ENCODE data around the gene HAAO.

The HAAO gene

GRCh38 chr2:42800981-42801380, 8.6 kb upstream of the HAAO start:
- no peak overlapping the region for H3K27ac ChIP-seq (ENCODE audit: low read depth, low read length)
- H3K4me3 ChIP-seq (ENCODE audit: low read depth, low read length): no peak overlapping the region
- no peaks in the 10 kb centered on the region for H3K36me3 ChIP-seq (ENCODE audit: control insufficient read depth, insufficient read depth, low read length)
- H3K27me3 ChIP-seq (ENCODE audit: control insufficient read depth, insufficient read depth, low read length): no peaks in the 10 kb centered on the region
- no peak overlapping the region for H3K9ac ChIP-seq (ENCODE audit: low read depth, low read length)
- no peaks in the 10 kb centered on the region for H3K4me1 ChIP-seq (ENCODE audit: control insufficient read depth, insufficient read depth, low read length)
- H3K9me3 ChIP-seq (ENCODE audit: control insufficient read depth, insufficient read depth, low read length): no peaks in the 10 kb centered on the region

DNA sequence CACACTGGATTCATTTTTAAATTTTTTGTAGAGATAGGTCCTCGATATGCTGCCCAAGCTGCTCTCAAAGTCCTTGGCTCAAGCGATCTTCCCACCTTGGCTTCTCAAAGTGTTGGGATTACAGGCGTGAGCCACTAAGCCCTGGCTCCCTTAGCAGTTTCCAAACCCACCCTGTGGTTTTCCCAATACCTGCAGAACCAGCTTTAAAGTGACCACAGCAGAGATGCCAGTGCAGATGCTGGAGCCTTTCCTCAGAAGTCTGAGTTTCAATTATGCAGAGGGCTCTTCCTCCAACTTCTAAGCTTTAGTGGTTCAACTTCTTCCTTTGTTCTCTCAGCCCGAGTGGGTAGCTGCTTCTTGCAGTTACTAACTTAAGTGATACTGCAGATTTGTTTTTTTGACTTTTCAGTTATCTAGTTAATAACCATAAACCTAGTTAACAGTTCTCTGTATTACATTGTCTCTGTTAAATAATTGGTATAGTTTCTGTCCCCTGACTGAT, 8.1 kb upstream of the HAAO start:
- no peak overlapping the region for H3K27ac ChIP-seq (ENCODE audit: low read depth, low read length)
- no peaks in the 10 kb centered on the region for H3K27me3 ChIP-seq (ENCODE audit: control insufficient read depth, insufficient read depth, low read length)
- no peaks in the 10 kb centered on the region for H3K9me3 ChIP-seq (ENCODE audit: control insufficient read depth, insufficient read depth, low read length)
- H3K4me3 ChIP-seq (ENCODE audit: low read depth, low read length): no peak overlapping the region
- no peaks in the 10 kb centered on the region for H3K36me3 ChIP-seq (ENCODE audit: control insufficient read depth, insufficient read depth, low read length)
- H3K9ac ChIP-seq (ENCODE audit: low read depth, low read length): no peak overlapping the region
- no peaks in the 10 kb centered on the region for H3K4me1 ChIP-seq (ENCODE audit: control insufficient read depth, insufficient read depth, low read length)

DNA sequence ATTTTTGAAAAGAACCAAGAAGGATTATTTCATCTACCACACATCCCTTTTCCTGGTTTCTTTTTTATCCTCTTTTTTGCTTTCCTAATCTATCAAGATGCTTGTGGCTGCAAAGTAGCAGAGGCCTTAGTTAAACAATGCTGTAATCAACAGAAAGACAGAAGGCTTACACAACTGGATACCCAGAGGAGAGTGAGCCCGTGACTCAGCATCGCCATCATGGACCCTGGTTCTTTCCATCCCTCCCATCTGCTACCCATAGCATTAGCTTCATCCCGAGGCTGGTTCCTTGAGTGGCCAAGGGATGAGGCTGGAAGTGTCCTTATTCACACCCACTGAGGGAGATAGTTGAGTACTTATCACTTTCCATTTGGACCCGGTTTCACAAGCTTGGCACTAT, 7.5 kb upstream of the HAAO start:
- H3K4me3 ChIP-seq (ENCODE audit: low read depth, low read length): no peak overlapping the region
- H3K36me3 ChIP-seq (ENCODE audit: control insufficient read depth, insufficient read depth, low read length): no peaks in the 10 kb centered on the region
- H3K4me1 ChIP-seq (ENCODE audit: control insufficient read depth, insufficient read depth, low read length): no peaks in the 10 kb centered on the region
- H3K27ac ChIP-seq (ENCODE audit: low read depth, low read length): no peak overlapping the region
- H3K27me3 ChIP-seq (ENCODE audit: control insufficient read depth, insufficient read depth, low read length): no peaks in the 10 kb centered on the region
- H3K9ac ChIP-seq (ENCODE audit: low read depth, low read length): no peak overlapping the region
- no peaks in the 10 kb centered on the region for H3K9me3 ChIP-seq (ENCODE audit: control insufficient read depth, insufficient read depth, low read length)

GRCh38 chr2:42797281-42797680, 4.9 kb upstream of the HAAO start:
- peaks cover 13% of the 10 kb centered on the region for H3K4me1 ChIP-seq (ENCODE audit: control insufficient read depth, insufficient read depth, low read length)
- H3K36me3 ChIP-seq (ENCODE audit: control insufficient read depth, insufficient read depth, low read length): no peaks in the 10 kb centered on the region
- peaks cover 18% of the 10 kb centered on the region for H3K27me3 ChIP-seq (ENCODE audit: control insufficient read depth, insufficient read depth, low read length)
- no peak overlapping the region for H3K4me3 ChIP-seq (ENCODE audit: low read depth, low read length)
- no peak overlapping the region for H3K27ac ChIP-seq (ENCODE audit: low read depth, low read length)
- H3K9me3 ChIP-seq (ENCODE audit: control insufficient read depth, insufficient read depth, low read length): no peaks in the 10 kb centered on the region
- H3K9ac ChIP-seq (ENCODE audit: low read depth, low read length): no peak overlapping the region

- Histone ChIP-seq H3K27me3 (ENCODE audit: control insufficient read depth, insufficient read depth, low read length) (peaks cover 24% of the 10 kb centered on the region), H3K36me3 (ENCODE audit: control insufficient read depth, insufficient read depth, low read length) (no peaks in the 10 kb centered on the region), H3K27ac (ENCODE audit: low read depth, low read length) (no peak overlapping the region), H3K4me1 (ENCODE audit: control insufficient read depth, insufficient read depth, low read length) (peaks cover 18% of the 10 kb centered on the region), H3K4me3 (ENCODE audit: low read depth, low read length) (no peak overlapping the region), H3K9me3 (ENCODE audit: control insufficient read depth, insufficient read depth, low read length) (no peaks in the 10 kb centered on the region), H3K9ac (ENCODE audit: low read depth, low read length) (no peak overlapping the region)
These were observed 4.3 kb upstream of the HAAO start for GRCh38 chr2:42796427-42797248.

DNA sequence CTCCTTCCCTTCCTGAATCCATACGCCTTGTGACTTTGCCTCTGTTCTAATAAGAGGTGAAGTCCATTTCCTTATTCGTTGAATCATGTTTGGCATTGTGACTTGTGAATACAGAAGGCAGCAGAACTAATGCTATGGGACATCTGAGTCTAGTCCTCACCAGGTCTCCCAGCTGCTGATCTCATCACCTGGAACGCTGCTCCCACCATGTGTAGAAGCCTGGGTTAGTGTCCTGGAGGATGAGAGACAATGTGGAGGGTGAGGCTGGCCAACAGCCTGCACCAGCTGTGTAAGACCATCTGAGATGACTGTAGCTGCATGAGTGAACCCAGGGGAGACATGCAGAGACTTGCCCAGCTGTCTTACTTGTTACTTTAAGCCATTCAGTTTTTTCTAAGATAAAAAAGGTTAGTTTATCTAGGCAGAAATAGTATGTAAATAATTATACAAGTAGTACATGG, 3.5 kb upstream of the HAAO start:
- no peaks in the 10 kb centered on the region for H3K36me3 ChIP-seq (ENCODE audit: control insufficient read depth, insufficient read depth, low read length)
- H3K4me1 ChIP-seq (ENCODE audit: control insufficient read depth, insufficient read depth, low read length): peaks cover 18% of the 10 kb centered on the region
- no peaks in the 10 kb centered on the region for H3K9me3 ChIP-seq (ENCODE audit: control insufficient read depth, insufficient read depth, low read length)
- no peak overlapping the region for H3K27ac ChIP-seq (ENCODE audit: low read depth, low read length)
- peaks cover 32% of the 10 kb centered on the region for H3K27me3 ChIP-seq (ENCODE audit: control insufficient read depth, insufficient read depth, low read length)
- no peak overlapping the region for H3K4me3 ChIP-seq (ENCODE audit: low read depth, low read length)
- no peak overlapping the region for H3K9ac ChIP-seq (ENCODE audit: low read depth, low read length)

GRCh38 chr2:42795275-42795674, 2.9 kb upstream of the HAAO start:
- no peak overlapping the region for H3K27ac ChIP-seq (ENCODE audit: low read depth, low read length)
- peaks cover 33% of the 10 kb centered on the region for H3K27me3 ChIP-seq (ENCODE audit: control insufficient read depth, insufficient read depth, low read length)

GRCh38 chr2:42794271-42795046, 2.1 kb upstream of the HAAO start:
- no peak overlapping the region for H3K4me3 ChIP-seq (ENCODE audit: low read depth, low read length)
- H3K27ac ChIP-seq (ENCODE audit: low read depth, low read length): no peak overlapping the region
- H3K9me3 ChIP-seq (ENCODE audit: control insufficient read depth, insufficient read depth, low read length): no peaks in the 10 kb centered on the region
- H3K4me1 ChIP-seq (ENCODE audit: control insufficient read depth, insufficient read depth, low read length): peaks cover 18% of the 10 kb centered on the region
- no peaks in the 10 kb centered on the region for H3K36me3 ChIP-seq (ENCODE audit: control insufficient read depth, insufficient read depth, low read length)
- peaks cover 33% of the 10 kb centered on the region for H3K27me3 ChIP-seq (ENCODE audit: control insufficient read depth, insufficient read depth, low read length)
- H3K9ac ChIP-seq (ENCODE audit: low read depth, low read length): no peak overlapping the region

More at GRCh38 chr2:42795275-42795674, 2.9 kb upstream of the HAAO start:
- peaks cover 18% of the 10 kb centered on the region for H3K4me1 ChIP-seq (ENCODE audit: control insufficient read depth, insufficient read depth, low read length)
- no peak overlapping the region for H3K9ac ChIP-seq (ENCODE audit: low read depth, low read length)
- H3K36me3 ChIP-seq (ENCODE audit: control insufficient read depth, insufficient read depth, low read length): no peaks in the 10 kb centered on the region
- no peaks in the 10 kb centered on the region for H3K9me3 ChIP-seq (ENCODE audit: control insufficient read depth, insufficient read depth, low read length)
- no peak overlapping the region for H3K4me3 ChIP-seq (ENCODE audit: low read depth, low read length)

- H3K4me3 ChIP-seq (ENCODE audit: low read depth, low read length): peak overlapping the region; percentile 80
- H3K36me3 ChIP-seq (ENCODE audit: control insufficient read depth, insufficient read depth, low read length): no peaks in the 10 kb centered on the region
- peak overlapping the region; percentile 67 for H3K9ac ChIP-seq (ENCODE audit: low read depth, low read length)
- H3K9me3 ChIP-seq (ENCODE audit: control insufficient read depth, insufficient read depth, low read length): no peaks in the 10 kb centered on the region
- peaks cover 18% of the 10 kb centered on the region for H3K4me1 ChIP-seq (ENCODE audit: control insufficient read depth, insufficient read depth, low read length)
- H3K27me3 ChIP-seq (ENCODE audit: control insufficient read depth, insufficient read depth, low read length): peaks cover 33% of the 10 kb centered on the region
- H3K27ac ChIP-seq (ENCODE audit: low read depth, low read length): peak overlapping the region; percentile 59
These were observed 1.2 kb upstream of the HAAO start for GRCh38 chr2:42793334-42794270.

DNA sequence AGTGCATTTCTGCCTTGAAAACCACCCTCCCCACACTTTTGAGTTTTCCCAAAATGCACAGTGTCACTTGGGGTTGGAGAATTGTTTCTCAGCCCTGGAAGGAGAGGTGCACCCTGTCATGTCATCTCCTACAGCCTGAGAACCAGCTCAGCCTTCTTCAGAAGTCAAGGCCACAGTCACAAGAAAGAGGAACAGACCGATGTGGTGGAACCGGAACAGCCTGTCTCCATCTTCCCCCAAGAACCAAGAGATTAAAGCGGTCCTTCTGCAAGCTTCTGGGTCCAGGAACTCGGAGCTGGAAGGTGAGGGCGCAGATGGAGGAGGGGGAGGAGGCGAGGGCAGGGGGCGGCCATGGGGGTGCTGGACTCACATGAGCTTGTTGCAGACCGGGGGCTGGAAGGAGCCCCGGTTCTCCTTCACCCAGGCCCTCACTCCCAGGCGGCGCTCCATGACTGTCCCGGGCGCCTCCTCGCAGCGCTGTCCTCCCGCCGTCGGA, 248 bp downstream of the HAAO start:
- no peaks in the 10 kb centered on the region for H3K36me3 ChIP-seq (ENCODE audit: control insufficient read depth, insufficient read depth, low read length)
- peak overlapping the region; percentile 80 for H3K4me3 ChIP-seq (ENCODE audit: low read depth, low read length)
- no peaks in the 10 kb centered on the region for H3K9me3 ChIP-seq (ENCODE audit: control insufficient read depth, insufficient read depth, low read length)
- H3K9ac ChIP-seq (ENCODE audit: low read depth, low read length): peak overlapping the region; percentile 67
- H3K4me1 ChIP-seq (ENCODE audit: control insufficient read depth, insufficient read depth, low read length): peaks cover 18% of the 10 kb centered on the region
- no peak overlapping the region for H3K27ac ChIP-seq (ENCODE audit: low read depth, low read length)
- peaks cover 33% of the 10 kb centered on the region for H3K27me3 ChIP-seq (ENCODE audit: control insufficient read depth, insufficient read depth, low read length)

All from HUES48 (cell line).